ENCODE measurements around the gene DENND5B.

DNA sequence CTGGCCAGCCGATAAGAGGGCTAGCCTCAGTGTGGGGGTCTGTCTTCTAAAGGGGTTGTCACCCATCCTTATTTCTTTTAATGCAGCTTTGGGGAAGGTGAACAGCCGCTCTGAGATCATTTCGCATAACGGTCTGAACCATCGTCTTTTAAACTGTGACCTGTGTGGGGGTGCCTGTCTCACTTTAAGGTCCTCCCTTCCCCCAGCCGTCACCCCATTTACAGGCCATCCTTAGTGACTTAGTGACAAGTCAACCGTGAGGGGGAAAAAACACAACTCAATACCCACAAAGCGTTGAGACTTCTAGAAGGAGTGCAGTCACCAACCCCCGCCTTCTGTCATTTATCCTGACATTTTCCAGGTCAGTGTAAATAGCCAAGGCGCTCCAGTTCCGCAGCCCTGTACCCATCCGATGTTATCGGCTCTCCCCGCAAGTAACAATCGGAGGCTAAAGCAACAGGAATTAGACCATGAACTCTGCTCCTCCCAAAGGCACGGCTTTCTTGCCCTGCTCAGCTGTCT, 505 bp upstream of the DENND5B start:
- TF ChIP-seq CTCF (IDR thresholded peaks at IDR 0.05) = no peak
- TF ChIP-seq POLR2A (IDR thresholded peaks at IDR 0.05) = no peak

All from lower leg skin (tissue), 3 donors.